ENCODE measurements around the gene TRAPPC11.
"Not testable (repeated sequence)": the region's sequence is repeated elsewhere in the genome, so short reads cannot be mapped to it uniquely, and the experiment has no call there.

The TRAPPC11 gene

DNA sequence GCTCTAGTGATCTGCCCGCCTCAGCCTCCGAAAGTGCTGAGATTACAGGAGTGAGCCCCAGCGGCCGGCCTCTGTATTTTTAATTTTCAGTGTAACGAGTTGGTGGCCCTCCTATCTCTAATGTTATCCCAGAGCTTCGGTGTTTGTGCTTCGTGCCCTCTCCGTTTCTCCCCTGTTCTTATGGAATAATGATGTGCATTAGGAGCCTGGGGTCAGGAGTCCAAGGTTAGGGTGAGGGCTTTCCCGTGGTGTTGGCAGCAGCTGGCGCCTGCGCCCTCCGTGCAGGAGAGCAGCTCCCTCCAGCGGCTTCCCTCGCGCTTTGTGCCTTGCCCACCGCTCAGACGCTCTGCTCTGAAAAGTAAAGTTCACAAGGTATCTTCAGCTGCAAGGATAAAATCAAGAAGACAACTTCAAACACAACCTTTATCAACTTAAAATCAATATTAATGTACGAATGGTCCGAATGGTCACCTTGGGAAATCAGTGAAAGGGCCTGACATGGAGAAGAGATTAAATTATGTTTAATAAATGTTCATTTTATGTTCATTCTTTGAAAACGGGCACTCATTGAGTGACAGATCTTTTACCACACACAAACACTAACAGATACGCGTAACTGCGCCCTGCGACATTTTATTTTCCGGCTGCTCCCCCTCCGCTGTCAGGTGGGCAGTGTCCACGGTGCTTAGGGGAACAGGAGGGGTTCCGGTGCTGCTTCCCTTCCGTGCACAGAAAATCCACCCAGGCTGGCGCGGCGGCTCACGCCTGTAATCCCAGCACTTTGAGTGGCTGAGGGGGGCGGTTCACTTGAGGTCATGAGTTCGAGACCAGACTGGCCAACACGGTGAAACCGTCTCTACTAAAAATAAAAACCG is 62.4 kb downstream of the TRAPPC11 start:
- DNase-seq (ENCODE audit: low read depth in 2 of 2), result peak; percentile 20 to 27

DNA sequence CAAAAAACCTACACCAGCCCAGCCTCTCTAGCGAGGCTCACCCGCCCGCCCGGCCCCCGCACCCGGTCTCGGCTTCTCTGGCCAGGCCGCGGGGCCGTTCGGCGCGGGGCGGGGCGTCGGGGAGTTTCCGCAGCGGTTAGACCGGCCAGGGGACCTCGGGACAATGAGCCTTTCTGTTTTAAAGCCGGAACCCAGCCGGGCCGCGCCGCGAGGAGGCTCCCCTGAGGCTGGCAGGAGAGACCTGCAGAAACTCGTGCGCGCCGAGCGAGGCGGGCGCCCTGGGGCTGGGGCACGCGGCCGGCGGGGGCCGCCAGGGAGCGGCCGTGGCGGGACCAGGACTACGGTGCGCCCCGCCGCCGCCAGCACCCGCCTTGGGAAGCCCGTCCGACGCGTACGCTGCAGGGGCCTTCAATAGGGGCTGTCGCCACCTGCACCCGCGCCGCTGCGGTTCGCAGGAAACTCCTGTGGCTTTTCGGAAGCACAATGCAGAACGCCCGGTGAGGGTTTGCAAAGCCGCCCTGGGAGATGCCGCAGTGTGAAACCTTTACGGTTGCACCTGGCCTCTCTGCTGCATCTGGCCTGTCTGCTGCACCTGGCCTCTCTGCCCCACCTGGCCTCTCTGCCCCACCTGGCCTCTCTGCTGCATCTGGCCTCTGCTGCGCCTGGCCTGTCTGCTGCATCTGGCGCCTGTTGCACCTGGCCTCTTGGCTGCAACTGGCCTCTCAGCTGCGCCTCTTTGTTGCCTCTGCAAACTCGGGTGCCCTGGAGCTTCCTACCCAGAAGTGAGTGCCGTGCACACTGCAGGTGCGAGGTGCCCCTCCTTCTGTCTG is 63.9 kb downstream of the TRAPPC11 start:
- peak; percentile 22 to 36 for DNase-seq (ENCODE audit: low read depth in 2 of 2)

DNA sequence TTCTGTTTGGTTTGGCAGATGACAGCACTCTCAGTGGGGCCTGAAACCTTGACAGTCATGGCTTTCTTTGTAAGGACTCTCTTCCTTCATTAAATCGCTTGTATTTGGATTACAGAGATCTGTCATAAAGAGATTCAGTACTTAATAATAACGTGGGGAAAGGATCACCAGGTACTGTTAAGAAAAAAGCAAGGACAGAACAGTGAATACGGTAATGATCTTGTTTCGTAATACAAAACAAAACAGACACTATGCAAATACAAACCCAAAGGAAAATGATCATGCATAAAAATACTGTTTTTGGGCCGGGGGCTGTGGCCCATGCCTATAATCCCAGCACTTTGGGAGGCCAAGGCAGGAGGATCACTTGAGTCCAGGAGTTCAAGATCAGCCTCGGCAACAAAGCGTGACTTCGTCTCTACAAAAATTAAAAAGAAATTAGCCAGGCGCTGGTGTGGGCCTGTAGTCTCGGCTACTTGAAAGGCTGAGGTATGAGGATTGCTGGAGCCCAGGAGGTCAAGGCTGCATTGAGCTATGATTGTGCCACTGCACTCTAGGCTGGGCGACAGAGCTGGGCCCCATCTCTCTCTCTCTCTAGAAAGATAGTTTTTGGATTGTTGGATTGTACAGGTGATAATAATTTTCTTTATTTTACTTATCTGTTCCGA is 64.6 kb downstream of the TRAPPC11 start:
- no peak for DNase-seq (ENCODE audit: low read depth in 2 of 2)

DNA sequence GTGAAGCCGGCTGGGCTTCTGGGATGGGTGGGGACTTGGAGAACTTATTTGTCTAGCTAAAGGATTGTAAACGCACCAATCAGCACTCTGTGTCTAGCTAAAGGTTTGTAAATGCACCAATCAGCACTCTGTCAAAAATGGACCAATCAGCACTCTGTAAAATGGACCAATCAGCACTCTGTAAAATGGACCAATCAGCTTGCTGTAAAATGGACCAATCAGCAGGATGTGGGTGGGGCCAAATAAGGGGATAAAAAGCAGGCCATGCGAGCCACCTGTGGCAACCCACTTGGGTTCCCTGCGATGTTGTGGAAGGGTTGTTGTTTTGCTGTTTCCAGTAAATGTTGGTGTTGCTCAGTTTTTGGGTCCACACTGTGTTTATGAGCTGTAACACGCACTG is 66.5 kb downstream of the TRAPPC11 start:
- not testable (repeated sequence) for DNase-seq (ENCODE audit: low read depth in 2 of 2)

DNA sequence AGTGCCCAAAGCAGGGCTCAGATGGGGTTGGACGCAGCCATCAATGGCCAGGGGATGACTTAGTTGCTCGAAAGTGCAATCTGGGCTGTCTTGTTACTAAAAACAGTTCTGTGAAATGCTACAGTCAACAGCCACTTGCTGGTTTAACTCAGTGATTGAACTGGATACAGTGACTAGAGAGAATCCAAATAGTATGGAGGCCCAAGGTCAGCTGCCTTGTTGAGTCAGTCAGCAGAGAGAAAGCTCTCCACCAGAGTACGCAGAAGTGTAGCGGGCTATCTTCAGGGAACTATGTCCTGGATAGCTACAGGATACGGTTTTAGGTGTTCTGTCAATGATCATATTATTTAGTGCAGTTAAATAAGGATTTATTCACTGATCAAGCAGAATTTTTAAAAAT is 68.4 kb downstream of the TRAPPC11 start:
- no peak for DNase-seq (ENCODE audit: low read depth in 2 of 2)

DNA sequence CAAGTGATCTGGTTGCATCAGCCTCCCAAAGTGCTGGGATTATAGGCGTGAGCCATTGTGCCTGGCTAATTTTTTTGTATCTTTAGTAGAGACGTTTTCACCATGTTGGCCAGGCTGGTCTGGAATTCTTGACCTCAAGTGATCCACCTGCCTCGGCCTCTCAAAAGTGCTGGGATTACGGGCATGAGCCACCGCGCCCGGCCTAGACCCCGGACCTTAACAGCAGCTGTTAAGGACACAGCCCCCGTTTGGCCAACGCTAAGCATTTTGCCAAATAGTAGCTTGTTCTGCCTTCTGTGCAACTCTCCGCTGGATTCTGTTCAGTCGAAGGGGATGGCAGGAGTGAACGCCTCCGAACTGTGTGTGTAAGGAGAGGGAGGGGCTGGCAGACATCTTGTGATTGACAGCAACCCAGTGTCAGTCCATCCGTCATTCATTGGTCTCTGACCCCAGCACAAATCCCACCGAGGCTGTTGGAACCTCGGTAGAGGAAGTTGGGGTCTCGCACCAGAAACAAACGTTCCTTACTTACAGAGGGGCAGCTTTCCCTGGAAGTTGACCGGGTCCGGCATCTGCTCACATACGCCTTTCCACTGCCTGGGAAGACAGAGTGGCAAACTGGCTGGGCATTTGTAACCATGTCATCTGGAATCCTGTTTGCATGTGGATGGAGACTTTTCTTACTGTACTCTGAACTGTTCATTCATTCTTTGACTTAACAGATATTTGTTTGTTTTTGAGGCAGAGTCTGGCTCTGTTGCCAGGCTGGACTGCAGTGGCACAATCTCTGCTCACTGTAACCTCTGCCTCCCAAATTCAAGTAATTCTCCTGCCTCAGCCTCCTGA is 69.4 kb downstream of the TRAPPC11 start:
- no peak for DNase-seq (ENCODE audit: low read depth in 2 of 2)

DNA sequence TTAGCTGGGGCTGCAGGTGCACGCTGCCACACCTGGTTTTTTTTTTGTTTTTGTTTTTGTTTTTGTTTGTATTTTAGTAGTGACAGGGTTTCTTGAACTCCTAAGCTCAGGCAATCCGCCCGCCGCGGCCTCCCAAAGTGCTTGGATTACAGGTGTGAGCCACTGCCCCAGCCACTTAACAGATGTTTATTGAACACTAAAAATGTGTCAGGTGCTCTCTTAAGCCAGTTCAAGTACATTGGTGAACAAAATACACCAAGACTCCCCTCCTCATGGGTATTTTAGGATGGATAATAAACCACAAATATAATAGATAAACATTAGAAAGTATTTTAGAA is 69.9 kb downstream of the TRAPPC11 start:
- no peak for DNase-seq (ENCODE audit: low read depth in 2 of 2)

DNA sequence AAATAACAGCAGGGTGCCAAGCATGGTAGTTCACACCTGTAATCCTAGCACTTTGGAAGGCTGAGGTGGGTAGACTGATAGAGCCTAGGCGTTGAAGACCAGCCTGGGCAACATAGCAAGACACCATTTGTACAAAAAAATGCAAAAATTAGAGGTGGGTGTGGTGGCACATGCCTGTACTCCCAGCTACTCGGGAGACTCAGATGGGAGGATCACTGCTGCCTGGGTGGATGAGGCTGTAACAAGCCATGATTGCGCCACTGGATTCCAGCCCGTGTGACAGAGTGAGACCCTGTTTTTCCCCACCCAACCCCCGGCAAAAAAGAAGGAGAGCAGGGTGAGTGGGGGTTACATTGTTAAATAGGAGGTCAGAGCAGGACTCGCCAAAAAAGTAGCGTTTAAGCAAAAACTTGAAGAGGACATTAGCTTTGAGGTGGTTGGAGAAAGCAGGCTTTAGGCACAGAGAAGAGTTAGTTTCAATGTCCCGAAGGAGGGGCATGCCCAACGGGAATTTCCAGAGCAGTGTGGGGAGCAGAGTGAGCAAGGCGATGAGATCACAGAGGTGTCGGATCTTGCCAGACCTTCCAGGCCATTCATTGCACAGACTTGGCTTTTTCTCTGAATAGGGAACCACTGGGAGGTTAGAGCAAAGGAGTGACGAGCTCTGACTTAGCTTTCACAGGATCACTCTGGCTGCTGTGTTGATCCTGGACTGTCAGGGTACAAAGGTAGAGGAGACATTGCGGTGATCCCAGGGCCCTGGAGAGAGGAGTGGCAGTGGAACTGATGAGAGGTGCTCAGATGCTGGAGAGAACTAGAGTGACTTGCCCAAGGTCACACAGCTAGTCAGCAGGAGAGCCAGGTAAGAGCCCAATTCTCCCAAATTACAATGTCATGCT is 70.6 kb downstream of the TRAPPC11 start:
- DNase-seq (ENCODE audit: low read depth in 2 of 2), result no peak

DNA sequence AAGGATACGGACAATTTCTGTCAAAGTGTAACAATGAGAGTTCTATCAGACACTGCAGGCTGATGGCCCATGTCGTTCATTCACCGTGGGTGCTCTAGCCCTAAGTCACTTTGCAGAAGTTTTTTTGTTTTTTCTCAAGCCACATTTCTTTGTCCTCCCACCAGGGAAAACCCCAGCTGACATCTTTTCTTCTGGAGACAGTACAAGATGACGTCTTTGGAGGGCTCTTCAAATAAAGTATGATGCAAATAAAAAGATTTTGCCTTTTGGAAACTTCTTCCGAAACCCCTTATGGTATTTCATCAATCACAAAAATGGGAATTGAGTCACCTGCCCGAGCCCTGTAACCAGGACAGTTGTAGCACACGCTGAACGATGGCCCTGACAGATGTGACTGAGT is 73.2 kb downstream of the TRAPPC11 start:
- no peak for DNase-seq (ENCODE audit: low read depth in 2 of 2)

DNA sequence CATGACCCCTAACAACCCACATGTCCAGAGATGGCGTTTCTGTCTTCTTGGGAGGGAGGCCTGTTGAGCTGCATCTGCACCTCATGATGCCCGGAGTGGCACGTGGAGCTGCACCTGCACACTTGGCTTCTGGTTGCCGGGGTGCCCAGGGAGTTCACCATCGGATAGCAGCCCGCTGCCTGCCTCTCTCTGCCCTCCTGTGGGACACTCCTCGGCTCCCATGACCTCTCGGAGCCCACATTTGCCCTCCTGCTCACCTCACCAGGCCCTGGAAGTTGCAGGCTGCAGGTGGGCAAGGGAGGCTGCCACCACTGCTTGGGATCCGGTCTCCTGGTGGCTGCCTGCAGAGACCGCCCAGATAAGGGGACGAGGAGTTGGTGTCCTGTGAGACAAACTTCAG is 74.1 kb downstream of the TRAPPC11 start:
- no peak for DNase-seq (ENCODE audit: low read depth in 2 of 2)

DNA sequence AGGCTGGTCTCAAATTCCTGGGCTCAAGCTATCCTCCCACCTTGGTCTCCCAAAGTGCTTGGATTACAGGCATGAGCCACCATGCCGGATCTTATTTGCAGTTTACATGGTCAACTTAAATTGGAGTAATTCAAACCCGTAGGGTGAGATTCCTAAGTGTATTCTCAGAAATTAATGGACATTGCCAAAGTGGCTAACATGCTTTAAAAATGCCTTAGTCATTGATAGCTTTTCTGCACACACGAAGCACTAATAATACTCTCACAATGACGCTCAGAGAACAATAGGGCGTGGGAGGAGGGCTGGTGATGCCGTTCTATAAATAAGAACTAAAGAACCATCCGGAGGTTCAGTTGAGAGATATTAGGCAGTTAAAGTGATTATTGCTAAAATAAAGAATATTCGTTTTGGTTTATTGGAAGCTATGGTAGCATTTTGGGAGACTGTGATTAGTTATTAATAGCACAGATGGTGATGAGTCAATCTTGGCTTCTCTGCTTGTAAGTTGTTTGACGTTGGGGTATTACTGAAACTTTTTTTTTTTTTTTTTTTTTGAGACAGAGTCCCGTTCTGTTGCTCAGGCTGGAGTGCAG is 79.1 kb downstream of the TRAPPC11 start:
- no peak for DNase-seq (ENCODE audit: low read depth in 2 of 2)

DNA sequence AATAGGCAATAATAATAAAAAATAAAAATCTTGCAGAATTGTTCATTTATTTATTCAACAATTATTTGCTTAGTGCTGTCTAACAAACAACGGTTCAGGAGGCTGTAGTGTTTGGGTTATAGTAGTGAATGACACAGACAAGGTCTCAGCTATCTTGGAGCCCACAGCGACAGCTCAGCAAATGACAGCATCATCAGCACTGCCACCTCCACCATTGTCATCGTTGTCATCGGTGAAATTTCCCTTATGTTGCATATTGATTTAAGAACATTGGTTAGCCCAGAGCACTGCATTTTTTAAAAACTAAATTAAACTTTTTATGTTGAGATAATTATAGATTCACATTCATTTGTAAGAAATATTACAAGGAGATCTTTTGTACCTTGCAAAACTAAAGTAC is 79.9 kb downstream of the TRAPPC11 start:
- DNase-seq (ENCODE audit: low read depth in 2 of 2), result no peak

DNA sequence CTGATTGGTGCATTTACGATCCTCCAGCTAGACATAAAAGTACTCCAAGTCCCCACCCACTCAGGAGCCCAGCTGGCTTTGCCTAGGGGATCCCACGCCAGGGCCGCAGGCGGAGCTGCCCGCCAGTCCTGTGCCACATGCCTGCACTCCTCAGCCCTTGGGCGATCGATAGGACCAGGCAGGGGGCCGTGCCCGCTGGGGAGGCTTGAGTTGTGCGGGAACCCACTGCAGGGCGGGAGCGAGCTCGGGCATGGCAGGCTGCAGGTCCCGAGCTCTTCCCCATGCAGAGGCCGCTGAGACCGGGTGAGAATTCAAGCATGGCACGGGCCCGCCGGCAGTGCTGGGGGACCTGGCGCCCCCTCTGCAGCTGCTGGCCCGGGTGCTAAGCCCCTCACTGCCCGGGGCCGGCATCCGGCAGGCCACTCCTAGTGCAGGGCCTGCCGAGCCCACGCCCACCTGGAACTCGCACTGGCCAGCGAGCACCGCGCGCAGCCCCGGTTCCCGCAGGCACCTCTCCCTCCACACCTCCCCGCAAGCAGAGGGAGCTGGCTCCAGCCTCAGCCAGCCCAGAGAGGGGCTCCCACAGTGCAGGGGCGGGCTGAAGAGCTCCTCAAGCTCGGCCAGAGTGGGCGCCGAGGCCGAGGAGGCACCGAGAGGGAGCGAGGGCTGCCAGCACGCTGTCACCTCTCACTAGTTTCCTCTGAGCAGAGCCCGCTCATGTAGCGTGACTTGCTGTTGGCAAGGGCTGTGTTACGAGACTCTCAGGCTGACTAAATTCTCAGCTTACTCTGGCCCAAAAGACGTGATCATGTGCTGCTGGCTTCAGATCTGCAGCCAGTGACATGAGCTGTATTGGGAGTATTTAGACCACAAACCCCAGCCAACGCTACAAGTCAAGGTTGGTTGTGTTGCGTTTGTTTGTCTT is 87.5 kb downstream of the TRAPPC11 start:
- no peak for DNase-seq (ENCODE audit: low read depth in 2 of 2)

DNA sequence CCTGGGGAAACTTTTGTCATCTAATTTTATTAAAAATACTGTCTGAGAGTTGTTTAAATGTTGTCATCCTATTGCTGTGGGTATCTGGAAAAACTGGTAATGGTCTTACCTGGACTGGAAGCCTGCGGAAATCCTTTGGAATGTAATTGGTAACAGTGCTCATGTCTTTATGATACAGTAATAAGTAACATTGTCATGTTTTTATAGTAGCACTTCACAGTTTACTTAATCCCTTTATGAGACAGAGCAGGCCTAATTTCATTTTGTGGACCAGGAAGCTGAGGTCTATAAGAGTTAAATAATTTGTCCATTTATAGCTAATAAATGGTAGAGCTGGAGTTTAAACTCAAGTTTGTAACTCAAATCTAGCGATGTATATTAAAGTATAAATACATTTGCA is 88.3 kb downstream of the TRAPPC11 start:
- DNase-seq (ENCODE audit: low read depth in 2 of 2), result no peak

DNA sequence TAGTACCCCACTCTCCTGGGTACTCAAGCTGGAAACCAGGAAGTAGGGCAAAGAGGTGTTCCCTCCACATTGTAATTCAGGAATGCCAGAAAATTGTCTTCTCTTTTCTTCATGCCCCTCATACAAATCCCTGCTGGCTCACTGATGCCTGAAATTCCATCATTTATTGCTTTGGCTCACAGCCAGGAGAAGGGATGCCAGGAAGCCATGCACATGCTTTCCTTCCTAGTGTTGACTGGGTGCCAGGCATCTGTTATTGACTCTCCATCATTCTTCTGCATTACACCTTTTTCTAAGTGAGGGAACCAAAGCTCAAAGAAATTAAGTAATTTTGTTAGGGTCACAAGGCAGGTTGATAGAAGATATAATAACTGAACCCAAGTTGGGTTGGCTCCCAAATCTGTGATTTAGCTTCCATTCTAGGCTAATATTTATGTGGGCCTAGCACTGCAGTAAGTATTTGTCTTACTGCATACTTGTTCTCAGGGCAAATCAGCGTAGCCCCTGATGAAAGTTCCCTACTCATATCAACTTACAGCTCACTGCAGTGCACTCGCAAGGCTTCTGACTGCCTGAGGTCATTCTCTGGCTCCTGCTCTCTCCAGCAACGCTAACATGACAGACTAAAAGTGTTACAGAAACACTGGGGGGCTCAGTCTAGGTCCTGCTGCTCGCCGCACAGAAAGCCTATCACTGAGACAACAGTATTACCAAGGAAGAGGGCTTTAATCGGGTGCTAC is 89.0 kb downstream of the TRAPPC11 start:
- DNase-seq (ENCODE audit: low read depth in 2 of 2), result no peak

DNA sequence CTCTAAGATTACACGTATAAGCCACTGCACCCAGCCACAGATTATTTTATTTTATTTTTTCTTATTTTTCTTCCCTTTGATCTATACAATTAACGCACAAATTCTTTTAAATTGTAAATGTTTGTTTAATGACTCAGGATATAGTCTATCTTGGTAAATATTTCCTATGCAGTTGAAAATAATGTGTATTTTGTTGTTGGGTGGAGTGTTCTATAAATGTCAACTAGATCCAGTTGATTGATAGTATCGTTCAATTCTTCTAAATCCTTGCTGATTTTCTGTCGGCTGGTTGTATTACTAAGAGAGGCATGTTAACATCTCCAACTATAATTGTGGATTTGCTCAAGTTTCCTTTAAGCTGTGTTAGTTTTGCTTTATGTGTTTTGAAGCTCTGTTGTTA is 92.0 kb downstream of the TRAPPC11 start:
- no peak for DNase-seq (ENCODE audit: low read depth in 2 of 2)

DNA sequence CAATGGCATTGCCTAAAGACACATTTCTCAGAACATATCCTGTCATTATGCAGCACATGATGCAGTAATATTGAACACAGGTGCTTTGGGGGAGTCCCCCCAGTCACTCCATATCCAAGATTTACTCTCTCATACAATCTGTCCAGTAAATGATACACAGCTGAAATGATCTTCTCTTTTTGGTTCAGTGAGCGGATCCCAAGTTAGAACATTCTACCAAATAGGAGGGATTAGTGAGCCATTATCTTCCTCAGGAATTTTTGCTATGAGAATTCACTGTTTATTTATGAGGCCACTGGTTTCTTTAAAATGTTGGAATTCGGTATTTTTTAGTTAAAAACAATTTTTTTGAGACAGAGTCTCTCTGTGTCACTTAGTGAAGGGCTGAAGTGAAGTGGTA is 96.5 kb downstream of the TRAPPC11 start:
- no peak for DNase-seq (ENCODE audit: low read depth in 2 of 2)

DNA sequence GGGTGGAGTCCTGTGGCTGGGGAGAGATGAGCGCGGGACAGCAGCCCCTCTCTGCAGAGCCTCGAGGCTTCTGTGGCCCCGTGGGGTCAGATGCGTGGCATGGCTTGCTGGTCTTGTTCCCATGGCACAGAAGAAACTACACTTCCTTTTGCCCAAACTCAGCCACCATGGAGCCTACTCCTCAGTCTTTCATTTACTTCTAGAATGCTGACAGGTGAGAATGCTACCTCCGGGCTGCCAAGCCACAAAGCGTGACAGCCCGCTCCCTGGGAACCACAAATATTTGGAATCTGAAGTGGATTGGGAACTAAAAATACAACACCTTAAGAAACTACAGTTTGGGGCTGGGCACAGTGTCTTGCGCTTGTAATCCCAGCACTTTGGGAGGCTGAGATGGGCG is 98.0 kb downstream of the TRAPPC11 start:
- DNase-seq (ENCODE audit: low read depth in 2 of 2), result no peak

All from stimulated activated CD8-positive, alpha-beta memory T cell treated with anti-CD3 and anti-CD28 coated beads, Interleukin-2, amount 100 ng/mL, for 48 hours (primary cell).